Ramos (cell line): ENCODE data around the gene PDZRN3.

Source experiments
- in situ Hi-C: fragments of 300-500 bp; cut with MboI; formaldehyde crosslinking; loops from one replicate; pipeline ENCODE4 v1.14.3; 2022; ENCODE audit warnings: low sequenced_read_pairs; ENCODE audit not compliant: unreplicated experiment

The PDZRN3 gene

GRCh38 chr3:73364517-73364916 is 260.2 kb downstream of the PDZRN3 start:
- in situ Hi-C loops, result no loop called here

DNA sequence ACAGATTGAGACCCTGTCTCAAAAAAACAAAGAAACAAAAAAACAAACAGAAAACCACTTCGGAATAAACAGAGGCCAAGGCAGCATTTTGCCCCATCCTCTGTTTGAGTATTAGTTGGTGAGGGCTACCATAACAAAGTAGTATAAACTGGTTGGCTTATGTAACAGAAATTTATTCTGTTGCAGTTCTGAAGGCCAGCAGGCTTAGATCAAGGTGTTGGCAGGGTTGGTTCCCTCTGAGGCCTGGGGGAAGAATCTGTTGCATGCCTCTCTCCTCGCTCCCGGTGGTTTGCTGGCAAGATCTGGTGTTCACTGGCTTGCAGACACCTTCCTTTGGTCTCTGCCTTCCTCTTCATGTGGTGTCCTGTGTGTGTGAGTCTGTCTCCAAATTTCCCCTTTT is 261.6 kb downstream of the PDZRN3 start:
- in situ Hi-C loops, result no loop called here

- in situ Hi-C loops, result no loop called here
These were observed 263.1 kb downstream of the PDZRN3 start for GRCh38 chr3:73361591-73361990.

DNA sequence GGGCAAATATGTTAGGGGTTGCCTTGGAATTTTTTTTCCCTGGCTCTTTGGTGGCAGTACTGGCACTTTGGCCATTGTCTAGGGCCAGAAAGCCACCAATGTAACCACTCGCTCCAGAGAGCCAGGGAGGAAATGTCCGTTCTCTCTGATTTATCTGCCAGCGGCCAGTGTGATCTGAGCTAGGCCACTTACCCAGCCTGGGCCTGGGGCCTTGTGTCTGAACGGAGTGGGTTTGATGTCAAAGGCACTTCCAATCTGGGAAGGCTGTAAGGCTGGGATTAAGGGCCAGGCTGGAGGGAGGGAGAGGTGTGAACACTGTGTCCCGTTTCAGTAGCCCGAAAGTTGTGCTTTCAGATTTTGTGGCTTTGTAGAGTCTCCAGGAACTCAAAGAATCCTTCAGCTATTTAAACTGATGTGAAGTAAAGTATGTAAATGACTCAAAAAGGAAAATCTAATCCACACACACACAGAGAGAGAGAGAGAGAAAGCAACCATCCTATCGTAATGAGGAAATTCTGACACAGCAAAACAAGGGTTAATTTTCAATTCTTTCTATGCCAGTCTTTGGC is 271.0 kb downstream of the PDZRN3 start:
- in situ Hi-C loops, result no loop called here

GRCh38 chr3:73352841-73353645 is 271.7 kb downstream of the PDZRN3 start:
- in situ Hi-C loops, result no loop called here

DNA sequence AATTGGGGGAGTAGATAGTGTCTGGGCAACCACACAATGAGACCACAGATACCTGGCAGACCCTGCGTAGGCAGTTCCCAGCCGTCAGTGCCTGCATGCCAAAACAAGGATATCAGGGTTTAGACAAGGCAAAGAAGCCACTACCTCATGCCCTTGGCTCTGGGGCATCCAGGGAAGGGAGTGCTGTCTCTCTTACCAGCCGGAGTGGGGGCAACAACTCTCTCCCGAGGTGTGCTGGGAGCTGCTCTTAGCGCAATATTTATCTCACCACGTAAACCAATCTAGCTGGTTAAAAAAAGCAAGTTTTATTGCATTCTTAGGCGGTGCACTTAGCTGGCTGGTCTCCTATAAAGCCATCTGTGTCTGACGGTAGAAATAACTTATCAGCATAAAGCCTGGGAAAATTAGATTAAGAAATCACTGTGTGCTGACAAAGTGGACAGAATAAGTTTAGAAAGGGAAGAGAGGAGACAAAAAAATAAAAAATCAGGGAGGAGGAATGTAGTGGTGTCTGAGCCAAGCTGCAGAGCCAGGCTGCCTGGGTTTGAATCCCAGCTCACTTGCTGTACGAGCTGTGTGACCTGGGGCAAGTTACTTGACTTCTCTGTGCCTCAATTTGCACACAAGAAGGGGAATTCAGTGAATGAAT is 273.2 kb downstream of the PDZRN3 start:
- in situ Hi-C loops, result no loop called here

DNA sequence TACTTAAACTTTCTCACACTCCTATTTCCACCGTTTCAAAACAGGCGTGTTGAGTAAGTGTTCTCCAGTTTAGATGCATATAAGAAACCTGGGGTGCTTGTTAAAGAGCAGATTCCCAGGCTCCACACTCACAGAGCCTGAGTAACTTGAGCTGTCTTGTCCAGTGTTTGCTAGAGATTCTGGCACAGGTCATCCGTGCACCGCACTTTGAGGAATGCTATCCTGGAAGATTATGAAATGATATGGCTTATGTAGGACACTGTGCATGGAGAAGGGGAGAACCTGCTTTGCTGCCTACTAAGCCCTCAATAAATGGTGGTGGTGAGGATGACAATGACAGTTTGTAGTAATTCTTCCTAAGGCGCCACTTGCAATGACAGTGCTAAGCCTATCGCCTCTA is 273.7 kb downstream of the PDZRN3 start:
- in situ Hi-C loops, result no loop called here

DNA sequence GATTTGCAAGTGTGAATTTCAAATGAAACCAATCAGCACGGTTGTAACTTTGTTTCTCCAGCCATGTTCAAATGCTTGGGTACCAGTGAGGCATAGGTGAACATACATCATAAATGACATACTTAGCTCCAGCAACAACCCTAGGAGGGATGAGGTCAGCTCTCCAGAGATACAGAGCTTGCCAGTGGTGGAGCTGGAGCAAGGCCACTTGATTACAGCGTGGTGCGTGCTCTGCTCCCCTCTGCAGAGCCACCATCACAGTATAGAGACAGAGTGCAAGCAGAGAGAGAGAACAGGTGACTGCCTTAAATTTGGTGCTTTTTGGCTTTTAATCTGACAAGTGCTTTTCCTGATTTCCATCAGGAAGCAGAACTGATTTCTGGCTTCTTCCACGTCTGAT is 275.1 kb downstream of the PDZRN3 start:
- in situ Hi-C loops, result no loop called here

GRCh38 chr3:73342077-73342476 is 282.7 kb downstream of the PDZRN3 start:
- in situ Hi-C loops, result no loop called here

DNA sequence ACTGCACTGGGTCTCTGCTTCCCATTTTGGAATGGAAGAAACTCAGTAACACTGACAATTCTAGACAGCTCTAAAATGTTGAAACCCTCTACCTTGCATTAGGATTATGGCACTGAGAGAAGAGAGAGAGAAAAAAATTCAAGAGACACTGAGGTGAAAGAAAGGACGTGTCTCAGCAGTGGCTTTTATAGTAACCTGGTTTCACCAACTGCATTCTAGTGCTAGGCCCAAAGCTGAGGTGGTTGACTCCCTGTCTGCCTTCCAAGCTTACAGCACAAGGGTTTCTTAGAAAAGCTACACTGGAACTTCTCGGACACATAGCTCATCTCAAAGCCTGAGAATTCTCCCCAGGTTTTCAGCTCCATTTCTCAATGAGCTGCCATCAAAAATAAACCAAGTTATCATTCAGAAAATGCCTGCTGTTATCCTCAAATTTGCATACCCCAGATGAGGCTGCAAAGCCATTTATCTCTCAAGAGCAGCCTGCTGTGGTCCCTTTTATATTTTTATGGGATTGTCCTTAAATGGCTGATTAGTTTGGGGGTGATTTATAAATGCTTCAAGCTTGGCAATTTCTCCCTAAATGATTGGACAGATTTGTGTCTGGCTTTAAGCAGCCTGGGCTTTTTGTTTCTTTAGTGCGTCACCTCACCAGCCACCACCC is 283.3 kb downstream of the PDZRN3 start:
- in situ Hi-C loops, result no loop called here

DNA sequence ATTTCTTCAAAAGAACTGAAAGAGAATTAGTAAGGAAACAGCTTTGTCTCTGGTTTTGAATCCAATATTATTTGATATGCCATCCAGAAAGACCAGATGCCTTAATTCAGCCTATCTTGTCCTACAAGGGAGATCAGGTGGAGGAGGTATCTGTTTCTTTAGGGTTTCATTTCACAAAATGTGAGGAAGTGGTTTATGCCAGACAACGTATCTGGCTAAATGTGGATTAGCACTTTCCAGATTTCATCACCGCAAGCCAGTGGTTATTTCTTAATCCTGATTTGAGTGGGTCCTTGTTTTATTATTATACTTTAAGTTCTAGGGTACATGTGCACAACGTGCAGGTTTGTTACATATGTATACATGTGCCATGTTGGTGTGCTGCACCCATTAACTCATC is 292.2 kb downstream of the PDZRN3 start:
- in situ Hi-C loops, result no loop called here
